ENCODE data around the gene PDAP1.

The PDAP1 gene

DNA sequence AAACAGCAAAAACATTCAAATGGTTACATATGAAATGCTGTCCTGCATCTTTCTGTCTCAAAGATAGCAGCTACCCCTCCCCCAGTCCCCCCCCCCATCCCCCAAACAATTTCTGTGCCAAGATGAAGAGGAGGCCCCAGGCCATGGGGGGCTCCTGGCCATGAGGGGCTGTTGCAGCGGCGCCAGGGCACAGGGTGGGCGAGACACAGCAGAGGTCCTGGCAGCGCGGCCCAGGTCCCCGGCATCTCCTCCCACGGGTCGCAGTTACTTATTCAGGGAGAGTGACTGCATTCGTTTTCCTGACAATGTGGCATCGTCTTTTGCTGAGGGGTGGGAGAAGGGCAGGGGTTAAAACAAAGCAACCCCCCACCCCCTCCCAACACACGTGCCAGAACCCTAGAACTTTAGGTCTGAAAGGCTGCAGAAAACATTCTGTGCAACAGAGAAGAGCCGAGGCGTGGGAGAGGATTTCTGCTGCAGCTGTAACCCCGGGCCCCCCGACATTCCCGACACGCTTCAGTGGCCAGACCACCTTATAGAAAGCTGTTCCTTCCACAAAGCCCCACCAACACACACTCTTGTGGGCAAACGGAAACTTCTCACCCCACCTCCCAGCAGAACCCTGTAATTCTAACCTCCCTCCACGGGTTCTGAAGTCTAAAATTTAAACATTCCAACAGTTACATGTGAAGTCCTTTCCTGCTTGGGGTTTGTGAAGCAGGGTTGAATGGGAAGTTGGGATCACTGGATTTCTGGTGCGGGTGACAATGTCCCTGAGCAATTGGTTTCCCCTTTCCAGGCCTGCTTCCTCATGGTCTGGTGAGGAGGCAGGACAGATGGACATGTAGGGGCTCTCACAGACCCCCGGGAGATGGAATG is 11.7 kb downstream of the PDAP1 start:
- no peak for TF ChIP-seq CTCF (IDR thresholded peaks at IDR 0.05; ENCODE audit: insufficient read depth, missing control alignments)
- FAIRE-seq (no peak), DNase-seq (ENCODE audit: insufficient read length, low spot score) (no peak)

DNA sequence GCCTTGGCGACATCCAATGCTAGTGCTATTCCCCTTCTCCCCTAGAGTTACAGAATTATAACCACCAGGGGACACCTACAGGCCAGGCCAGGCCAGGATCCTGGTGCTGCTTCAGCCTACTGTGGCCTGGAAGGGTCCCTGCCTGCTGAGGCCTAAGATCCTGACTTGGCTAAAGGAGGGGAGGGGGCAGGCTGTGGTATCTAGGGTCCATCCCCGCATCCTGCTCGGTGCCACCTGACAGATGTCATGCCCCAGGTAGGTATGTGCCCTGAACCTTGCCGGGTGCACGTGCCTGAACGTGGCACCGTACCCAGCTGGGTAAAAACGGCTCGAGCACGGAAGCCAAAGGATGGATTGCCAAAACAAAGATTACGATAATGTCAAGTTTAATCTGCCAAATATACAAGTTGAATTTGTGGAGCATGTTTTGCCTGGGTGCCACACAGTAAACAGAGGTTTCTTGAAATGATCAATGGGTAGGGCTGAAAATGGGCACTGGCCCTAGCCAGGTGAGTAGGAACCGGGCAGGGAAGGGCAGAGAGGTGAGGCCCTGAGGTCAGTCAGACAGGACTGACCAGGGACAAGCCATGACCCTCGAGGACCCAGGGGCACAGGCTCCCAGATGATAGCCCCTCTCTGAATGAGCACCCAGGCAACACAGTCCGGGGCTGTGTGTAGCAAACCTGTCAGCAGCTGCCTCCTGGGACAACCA is 12.6 kb downstream of the PDAP1 start:
- DNase-seq (ENCODE audit: insufficient read length, low spot score) (no peak), FAIRE-seq (no peak)
- no peak for TF ChIP-seq CTCF (IDR thresholded peaks at IDR 0.05; ENCODE audit: insufficient read depth, missing control alignments)

- no peak for DNase-seq (ENCODE audit: insufficient read length, low spot score)
- no peak for FAIRE-seq
- no peak for TF ChIP-seq CTCF (IDR thresholded peaks at IDR 0.05; ENCODE audit: insufficient read depth, missing control alignments)
Observed at GRCh38 chr7:99394188-99394502, 14.3 kb downstream of the PDAP1 start.

DNA sequence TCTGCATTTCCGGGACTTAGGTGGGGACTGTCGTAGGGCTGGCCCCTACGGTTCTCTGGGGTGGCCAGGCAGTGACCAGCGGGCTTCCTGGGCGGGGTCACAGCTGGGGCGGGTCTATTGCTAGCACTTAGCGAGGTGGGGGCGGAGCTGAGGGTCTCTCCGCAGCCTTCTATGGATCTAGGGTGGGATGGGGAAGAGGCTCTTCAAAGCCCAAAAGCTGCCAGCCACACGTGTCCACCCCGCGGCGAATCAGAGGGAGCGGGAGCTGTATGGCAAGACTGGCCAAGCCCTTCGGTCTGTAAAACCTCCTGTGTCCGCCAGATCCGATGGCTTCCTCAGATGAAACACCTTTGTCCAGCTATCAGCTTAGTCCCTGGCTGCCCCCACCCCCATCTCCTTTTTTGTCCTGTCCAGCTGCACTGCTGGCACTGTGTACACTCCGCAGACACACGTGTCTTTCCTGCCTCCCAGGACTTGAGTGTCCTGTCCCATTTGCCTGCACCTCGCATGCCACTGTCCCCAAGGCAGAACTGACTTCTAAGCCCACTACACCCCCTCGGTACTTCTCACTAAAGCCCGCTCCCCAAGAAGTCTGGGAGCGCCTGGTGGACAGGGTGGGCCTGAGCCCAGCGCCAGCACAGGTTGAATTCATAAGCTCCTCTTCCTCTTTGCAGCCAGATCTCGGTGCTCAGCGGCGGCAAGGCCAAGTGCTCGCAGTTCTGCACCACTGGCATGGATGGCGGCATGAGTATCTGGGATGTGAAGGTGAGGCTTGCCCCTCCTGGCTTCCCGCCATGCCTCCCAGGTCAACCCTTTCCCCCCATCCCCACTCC is 14.8 kb downstream of the PDAP1 start:
- TF ChIP-seq CTCF (IDR thresholded peaks at IDR 0.05; ENCODE audit: insufficient read depth, missing control alignments): no peak
- FAIRE-seq (no peak), DNase-seq (ENCODE audit: insufficient read length, low spot score) (peak; percentile 61)

- DNase-seq (ENCODE audit: insufficient read length, low spot score) (peak; percentile 85), FAIRE-seq (no peak)
Observed at GRCh38 chr7:99392659-99393354, 15.6 kb downstream of the PDAP1 start.

More at GRCh38 chr7:99392659-99393354, 15.6 kb downstream of the PDAP1 start:
- TF ChIP-seq CTCF (IDR thresholded peaks at IDR 0.05; ENCODE audit: insufficient read depth, missing control alignments): no peak
